HG03135 (cell line): Measurements from ENCODE around the gene ENDOU.

Source experiments
- ATAC-seq: cut with Tn5 transposase; IDR thresholded peaks from one replicate; pipeline ENCODE4 v1.9.1; 2021; ENCODE audit warnings: mild to moderate bottlenecking, moderate library complexity; ENCODE audit not compliant: unreplicated experiment

ENDOU gene

GRCh38 chr12:47725091-47725772, at the start of gene ENDOU:
ENDOU (minus strand) TSS chr12:47725490; CDS start chr12:47725413, 77 bp downstream.
- ATAC-seq: no peak

- ATAC-seq: no peak
These were observed 49.4 kb upstream of the ENDOU start for GRCh38 chr12:47774663-47775062.

GRCh38 chr12:47773858-47774580, 48.7 kb upstream of the ENDOU start:
- ATAC-seq: no peak

GRCh38 chr12:47773062-47773857, 48.0 kb upstream of the ENDOU start, which contains the start of gene SLC48A1:
SLC48A1 (plus strand) TSS chr12:47773238; CDS start chr12:47773305, 67 bp downstream.
- ATAC-seq: peak; percentile 88

GRCh38 chr12:47772738-47773061, 47.4 kb upstream of the ENDOU start:
- ATAC-seq: no peak

GRCh38 chr12:47772094-47772660, 46.9 kb upstream of the ENDOU start:
- no peak for ATAC-seq

- ATAC-seq: no peak
These were observed 46.0 kb upstream of the ENDOU start for GRCh38 chr12:47771304-47771703.

GRCh38 chr12:47770086-47770726, 44.9 kb upstream of the ENDOU start:
- no peak for ATAC-seq

GRCh38 chr12:47769234-47770085, 44.2 kb upstream of the ENDOU start:
- no peak for ATAC-seq

GRCh38 chr12:47768323-47768811, 43.1 kb upstream of the ENDOU start:
- ATAC-seq: no peak

- ATAC-seq: no peak
These were observed 42.0 kb upstream of the ENDOU start for GRCh38 chr12:47767216-47767724.

GRCh38 chr12:47766502-47767215, 41.4 kb upstream of the ENDOU start:
- no peak for ATAC-seq

GRCh38 chr12:47763481-47764346, 38.4 kb upstream of the ENDOU start:
- no peak for ATAC-seq

- no peak for ATAC-seq
These were observed 37.7 kb upstream of the ENDOU start for GRCh38 chr12:47762850-47763465.

GRCh38 chr12:47758834-47759690, 33.8 kb upstream of the ENDOU start, which contains the start of gene RAPGEF3:
RAPGEF3 (minus strand) TSS chr12:47758880; CDS start chr12:47758556, 324 bp downstream.
- ATAC-seq: peak; percentile 49

- ATAC-seq: no peak
These were observed 33.2 kb upstream of the ENDOU start for GRCh38 chr12:47758584-47758833.
